Neuron (in vitro differentiated cells): ENCODE results near the gene CD247.

Experiments
- H2AFZ ChIP-seq: one replicate; pipeline ENCODE4 v1.6.1; 2013; ENCODE audit warnings: low read depth, mild to moderate bottlenecking, inconsistent platforms, low read length, moderate library complexity
- H3K27me3 ChIP-seq: one replicate; pipeline ENCODE4 v1.6.1; 2013; ENCODE audit warnings: low read length; ENCODE audit not compliant: insufficient read depth
- H3K36me3 ChIP-seq: one replicate; pipeline ENCODE4 v1.6.1; 2013; ENCODE audit warnings: low read length; ENCODE audit not compliant: insufficient read depth
- H3K4me1 ChIP-seq: one replicate; pipeline ENCODE4 v1.6.1; 2013; ENCODE audit warnings: low read length; ENCODE audit not compliant: insufficient read depth
- H3K4me3 ChIP-seq: 2 replicates; pipeline ENCODE4 v1.5.1; 2013; ENCODE audit warnings: mild to moderate bottlenecking, low read length, moderate library complexity
- H3K9me3 ChIP-seq: one replicate; pipeline ENCODE4 v1.6.1; 2013; ENCODE audit warnings: low read length

The CD247 gene

DNA sequence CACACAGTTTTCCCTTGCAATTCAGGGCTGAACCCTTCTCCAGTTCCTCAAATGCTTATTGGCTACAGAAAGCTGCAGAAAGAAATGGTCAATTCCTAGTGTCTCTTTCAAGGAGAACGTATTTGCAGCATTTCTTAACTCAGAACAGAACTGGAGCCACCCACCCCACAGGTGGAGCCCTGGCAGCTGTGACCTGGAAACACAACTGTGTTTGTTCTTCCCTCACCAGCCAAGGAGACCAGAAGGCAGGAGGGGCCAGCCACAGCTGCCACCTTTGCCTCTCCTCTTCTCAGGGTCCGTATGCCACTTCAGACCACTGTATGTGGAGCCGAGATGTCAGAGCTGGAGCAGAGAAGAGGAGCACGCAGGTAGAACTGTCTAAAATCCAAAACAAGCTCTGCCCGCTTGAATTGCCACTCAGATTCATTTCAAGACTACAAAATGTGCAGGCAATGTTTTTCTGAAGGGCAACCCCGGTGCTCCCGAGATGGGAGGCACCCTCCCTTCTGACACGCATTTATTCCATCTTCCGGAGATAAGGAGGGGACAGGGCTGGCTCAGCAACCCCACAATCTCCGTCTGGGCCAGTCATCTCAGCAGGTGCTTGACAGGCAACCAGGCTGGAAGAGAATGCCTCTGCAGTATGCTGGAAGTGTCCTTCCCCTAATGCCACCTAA, 16.7 kb downstream of the CD247 start:
- H3K9me3 ChIP-seq, result no peaks in the 10 kb centered on the region
- no peaks in the 10 kb centered on the region for H3K36me3 ChIP-seq
- H3K4me3 ChIP-seq, result no peak overlapping the region
- peaks cover 25% of the 10 kb centered on the region for H3K4me1 ChIP-seq
- no peak overlapping the region for H2AFZ ChIP-seq
- H3K27me3 ChIP-seq, result no peaks in the 10 kb centered on the region

DNA sequence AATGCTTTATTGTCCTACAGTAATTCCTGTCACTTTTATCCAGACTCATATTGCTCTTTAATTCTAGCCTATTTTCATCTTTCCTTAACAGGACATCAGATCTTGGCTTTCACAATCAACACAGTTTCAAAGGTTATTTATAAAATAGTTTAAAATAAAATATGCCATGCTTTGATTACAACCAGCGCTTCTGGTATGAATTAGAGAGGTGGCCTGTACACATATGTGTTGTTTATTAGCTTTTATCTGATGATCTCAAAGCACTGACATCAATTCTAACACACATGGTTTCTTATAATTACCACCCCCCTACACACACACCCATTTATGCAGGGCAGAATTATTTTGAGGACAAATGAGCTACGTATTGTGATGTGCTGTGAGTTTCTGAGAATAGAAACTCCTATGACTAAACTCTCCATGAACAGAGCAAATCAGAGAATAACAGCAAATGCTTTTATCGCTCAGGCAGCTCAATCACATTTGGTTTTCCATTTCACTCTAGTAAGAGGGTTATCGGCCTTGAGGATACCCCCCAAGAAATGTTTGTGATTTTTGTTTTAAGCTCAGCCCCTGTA, 18.0 kb downstream of the CD247 start:
- H3K27me3 ChIP-seq, result no peaks in the 10 kb centered on the region
- H3K4me1 ChIP-seq, result peaks cover 30% of the 10 kb centered on the region
- no peaks in the 10 kb centered on the region for H3K9me3 ChIP-seq
- no peak overlapping the region for H2AFZ ChIP-seq
- H3K4me3 ChIP-seq, result no peak overlapping the region
- H3K36me3 ChIP-seq, result no peaks in the 10 kb centered on the region

DNA sequence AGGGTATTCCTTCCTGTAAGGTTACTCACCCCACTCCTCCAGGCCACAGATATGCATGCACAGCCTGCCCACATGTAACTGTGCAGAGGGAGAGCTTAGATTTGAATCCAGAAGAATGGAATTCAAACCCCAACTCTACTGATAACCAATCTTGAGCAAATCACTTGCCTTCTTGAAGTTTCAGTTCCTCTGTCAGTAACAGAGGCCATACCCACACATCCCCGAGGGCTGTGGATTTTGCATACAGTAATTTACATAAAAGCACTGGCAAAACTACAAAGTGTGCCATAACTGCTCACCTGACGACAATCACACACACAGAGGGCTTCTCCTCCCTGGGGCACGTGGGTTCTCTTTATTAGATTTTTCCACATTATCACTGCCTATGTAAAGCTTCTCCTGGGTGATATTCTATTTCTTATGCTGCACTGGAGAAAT, 18.6 kb downstream of the CD247 start:
- no peak overlapping the region for H2AFZ ChIP-seq
- H3K9me3 ChIP-seq, result no peaks in the 10 kb centered on the region
- no peaks in the 10 kb centered on the region for H3K36me3 ChIP-seq
- no peak overlapping the region for H3K4me3 ChIP-seq
- no peaks in the 10 kb centered on the region for H3K27me3 ChIP-seq
- H3K4me1 ChIP-seq, result peaks cover 30% of the 10 kb centered on the region

- peaks cover 30% of the 10 kb centered on the region for H3K4me1 ChIP-seq
- H3K27me3 ChIP-seq, result no peaks in the 10 kb centered on the region
- H3K36me3 ChIP-seq, result no peaks in the 10 kb centered on the region
- no peak overlapping the region for H2AFZ ChIP-seq
- no peak overlapping the region for H3K4me3 ChIP-seq
- no peaks in the 10 kb centered on the region for H3K9me3 ChIP-seq
These were observed 19.2 kb downstream of the CD247 start for GRCh38 chr1:167499106-167499505.

GRCh38 chr1:167496797-167497619, 21.3 kb downstream of the CD247 start:
- no peak overlapping the region for H2AFZ ChIP-seq
- H3K4me3 ChIP-seq, result no peak overlapping the region
- H3K9me3 ChIP-seq, result no peaks in the 10 kb centered on the region
- no peaks in the 10 kb centered on the region for H3K27me3 ChIP-seq
- no peaks in the 10 kb centered on the region for H3K36me3 ChIP-seq
- peaks cover 26% of the 10 kb centered on the region for H3K4me1 ChIP-seq

GRCh38 chr1:167493372-167493771, 25.0 kb downstream of the CD247 start:
- Histone ChIP-seq H2AFZ (no peak overlapping the region), H3K4me3 (no peak overlapping the region), H3K9me3 (no peaks in the 10 kb centered on the region), H3K4me1 (peaks cover 40% of the 10 kb centered on the region), H3K36me3 (no peaks in the 10 kb centered on the region), H3K27me3 (no peaks in the 10 kb centered on the region)

GRCh38 chr1:167492481-167492910, 25.8 kb downstream of the CD247 start:
- H3K36me3 ChIP-seq, result no peaks in the 10 kb centered on the region
- no peaks in the 10 kb centered on the region for H3K9me3 ChIP-seq
- no peak overlapping the region for H2AFZ ChIP-seq
- no peaks in the 10 kb centered on the region for H3K27me3 ChIP-seq
- peaks cover 41% of the 10 kb centered on the region for H3K4me1 ChIP-seq
- H3K4me3 ChIP-seq, result peak overlapping the region; percentile 3

GRCh38 chr1:167491586-167492461, 26.5 kb downstream of the CD247 start:
- no peaks in the 10 kb centered on the region for H3K27me3 ChIP-seq
- H3K4me3 ChIP-seq, result peak overlapping the region; percentile 3
- no peak overlapping the region for H2AFZ ChIP-seq
- H3K9me3 ChIP-seq, result no peaks in the 10 kb centered on the region
- H3K4me1 ChIP-seq, result peaks cover 37% of the 10 kb centered on the region
- no peaks in the 10 kb centered on the region for H3K36me3 ChIP-seq

DNA sequence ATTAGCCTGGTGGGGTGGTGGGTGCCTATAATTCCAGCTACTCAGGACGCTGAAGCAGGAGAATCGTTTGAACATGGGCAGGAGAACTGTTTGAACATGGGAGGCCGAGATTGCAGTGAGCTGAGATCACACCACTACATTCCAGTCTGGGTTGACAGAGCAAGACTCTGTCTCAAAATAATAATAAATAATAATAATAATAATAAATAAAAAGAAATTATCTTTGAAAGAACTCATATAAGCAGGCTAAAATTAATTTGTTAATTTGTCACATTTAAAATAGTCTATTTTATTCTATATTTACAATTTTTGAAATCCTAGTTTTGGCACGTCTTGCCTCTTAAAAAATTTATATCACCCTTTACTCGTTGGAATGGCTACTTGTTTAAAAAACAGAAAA, 27.6 kb downstream of the CD247 start:
- H3K9me3 ChIP-seq, result no peaks in the 10 kb centered on the region
- H2AFZ ChIP-seq, result no peak overlapping the region
- no peaks in the 10 kb centered on the region for H3K27me3 ChIP-seq
- H3K36me3 ChIP-seq, result no peaks in the 10 kb centered on the region
- no peak overlapping the region for H3K4me3 ChIP-seq
- H3K4me1 ChIP-seq, result peaks cover 37% of the 10 kb centered on the region

DNA sequence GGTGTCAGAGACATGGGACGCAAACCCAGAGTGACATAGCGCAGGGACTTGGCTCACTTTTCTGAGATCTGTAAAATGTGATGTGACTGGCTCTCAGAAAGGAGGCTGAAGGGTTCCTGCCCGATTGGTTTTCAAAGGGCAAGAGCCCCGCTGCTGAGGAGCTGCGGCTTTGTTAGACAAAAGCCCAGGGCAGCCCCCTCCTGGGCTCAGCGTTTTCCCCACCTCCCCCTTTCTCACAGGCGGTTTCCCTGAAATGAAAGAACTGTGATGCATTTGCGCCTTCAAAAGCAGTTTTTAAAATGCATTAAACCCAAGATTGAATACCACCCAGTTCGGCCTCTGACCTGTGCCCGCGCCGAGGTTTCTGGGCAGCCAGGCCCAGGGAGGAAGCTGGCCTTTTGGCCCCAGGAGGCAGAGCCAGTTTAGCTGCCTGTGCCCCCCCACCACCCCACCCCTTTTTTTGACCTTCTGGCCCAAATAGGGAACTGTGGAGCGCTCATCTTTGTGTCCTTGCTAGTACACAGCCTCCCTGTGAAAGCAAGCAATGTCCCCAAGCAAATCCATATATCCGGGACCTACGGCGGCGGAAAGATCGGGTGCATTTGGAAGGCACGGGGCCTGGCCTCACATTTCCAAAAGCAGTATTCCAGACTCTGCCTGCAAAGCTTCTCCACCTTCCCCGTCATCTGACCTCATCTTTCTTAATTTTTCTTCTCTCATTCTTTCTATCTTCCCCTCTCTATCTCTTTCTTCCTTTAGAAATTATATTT, 28.6 kb downstream of the CD247 start:
- H3K27me3 ChIP-seq, result no peaks in the 10 kb centered on the region
- H3K9me3 ChIP-seq, result no peaks in the 10 kb centered on the region
- peak overlapping the region; percentile 36 for H3K4me3 ChIP-seq
- peaks cover 38% of the 10 kb centered on the region for H3K4me1 ChIP-seq
- H2AFZ ChIP-seq, result peak overlapping the region; percentile 63
- H3K36me3 ChIP-seq, result no peaks in the 10 kb centered on the region

DNA sequence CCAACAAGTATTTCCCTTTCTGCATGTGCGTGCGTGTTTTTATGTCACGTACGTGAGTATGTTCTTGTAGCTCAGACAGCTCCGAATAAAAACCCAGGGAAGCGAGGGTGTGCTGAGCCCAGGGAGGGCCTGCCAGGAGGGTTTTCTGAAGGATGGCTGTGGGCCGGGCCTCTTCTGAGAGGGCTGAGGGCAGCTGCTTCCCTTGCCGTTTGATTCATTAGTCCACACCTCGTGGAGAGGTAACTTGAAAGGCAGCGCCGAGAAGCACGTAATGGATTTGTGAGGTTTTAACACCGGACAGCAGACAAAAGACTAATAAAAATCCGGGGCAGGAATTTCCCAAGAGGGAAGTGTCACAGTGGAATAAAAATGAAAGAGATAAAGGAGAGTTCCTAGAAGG, 29.5 kb downstream of the CD247 start:
- peaks cover 38% of the 10 kb centered on the region for H3K4me1 ChIP-seq
- H3K27me3 ChIP-seq, result no peaks in the 10 kb centered on the region
- peak overlapping the region; percentile 36 for H3K4me3 ChIP-seq
- no peaks in the 10 kb centered on the region for H3K36me3 ChIP-seq
- H2AFZ ChIP-seq, result peak overlapping the region; percentile 8
- no peaks in the 10 kb centered on the region for H3K9me3 ChIP-seq

DNA sequence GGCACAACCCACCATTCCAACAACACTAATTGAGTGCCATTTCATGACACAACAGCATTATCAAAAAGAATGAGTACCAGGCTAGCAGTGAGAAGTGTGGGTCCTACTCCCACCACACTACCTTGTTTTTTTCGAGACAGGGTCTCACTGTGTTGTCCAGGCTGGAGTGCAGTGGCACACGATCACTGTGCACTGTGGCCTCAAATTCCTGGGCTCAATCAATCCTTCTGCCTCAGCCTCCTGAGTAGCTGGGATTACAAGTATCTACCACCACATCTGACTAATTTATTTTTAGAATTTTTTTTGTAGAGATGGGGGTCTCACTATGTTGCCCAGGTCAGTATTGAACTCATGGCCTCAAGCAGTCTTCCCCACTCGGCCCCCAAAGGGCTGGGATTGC, 30.7 kb downstream of the CD247 start:
- peaks cover 36% of the 10 kb centered on the region for H3K4me1 ChIP-seq
- no peaks in the 10 kb centered on the region for H3K9me3 ChIP-seq
- H2AFZ ChIP-seq, result no peak overlapping the region
- H3K27me3 ChIP-seq, result no peaks in the 10 kb centered on the region
- no peak overlapping the region for H3K4me3 ChIP-seq
- H3K36me3 ChIP-seq, result no peaks in the 10 kb centered on the region
